HepG2 (cell line): Measurements from ENCODE around the gene IBA57. TPM values are rescaled to one million over a fixed set of nuclear protein-coding genes. Genes with fewer than 3 reads are reported as not detected.

ENCODE experiments used
- ATAC-seq: fragments of 200-7000 bp; cut with Tn5 transposase; 3 replicates; pipeline ENCODE4 v1.9.1; 2020; ENCODE audit warnings: mild to moderate bottlenecking, moderate library complexity
- BruUV-seq: library from RNA; stranded (reverse); fragments of 400-500 nt; replicated peaks from 2 replicates; lab custom pipeline; 2021; lab: Mats Ljungman, UMichigan
- CTCF ChIA-PET: fragments of 300-600 bp; formaldehyde crosslinking; extraction: SDS; loops from one replicate; lab custom pipeline; 2021; ENCODE audit warnings: low total read pairs, inconsistent platforms, low intra/inter-chr PET ratio; lab: Yijun Ruan, JAX
- POLR2A ChIA-PET: fragments of 350-600 bp; sonication (Branson Sonifier 250); formaldehyde crosslinking; loops from one replicate; lab custom pipeline; 2020; ENCODE audit warnings: antibody characterized with exemption, inconsistent platforms; lab: Yijun Ruan, JAX
- DNase-seq: peaks from one replicate; pipeline ENCODE4 v3.0.0-alpha.2; 2015; ENCODE audit warnings: low spot score
- FAIRE-seq: peaks from 3 replicates; lab custom pipeline; 2011; peaks lifted over from hg19 to GRCh38; lab: Jason Lieb, UNC
- H2AFZ ChIP-seq: one replicate; pipeline ENCODE4 v1.6.1; 2011; ENCODE audit warnings: low read length, inconsistent platforms
- H3K27ac ChIP-seq: fragments of 300-600 bp; 3 replicates; pipeline ENCODE4 v1.8.0; 2011; ENCODE audit warnings: mixed run types, mild to moderate bottlenecking, mixed read lengths, low read length, inconsistent platforms; ENCODE audit not compliant: insufficient read depth; ENCODE audit errors: extremely low read length
- H3K27me3 ChIP-seq, 2 experiments: fragments of 200-600 bp in 1 of 2; 2 replicates in 1 of 2; 3 replicates in 1 of 2; pipeline versions ENCODE4 v1.6.0 to v1.8.0; 2011; ENCODE audit warnings: low read length in 2 of 2, mild to moderate bottlenecking in 2 of 2, moderate library complexity in 2 of 2, inconsistent platforms in 1 of 2; ENCODE audit not compliant: insufficient read depth in 2 of 2, control insufficient read depth in 1 of 2
- H3K36me3 ChIP-seq, 2 experiments: fragments of 200-600 bp in 1 of 2; replicated peaks in 1 of 2; 2 replicates in 1 of 2; 3 replicates in 1 of 2; pipeline versions ENCODE4 v1.5.1 to v1.8.0; 2011; ENCODE audit warnings: low read length in 2 of 2, inconsistent platforms in 1 of 2; ENCODE audit not compliant: insufficient read depth in 2 of 2, control insufficient read depth in 1 of 2
- H3K4me1 ChIP-seq: 2 replicates; pipeline ENCODE4 v1.5.1; 2012; ENCODE audit warnings: low read length, inconsistent platforms; ENCODE audit not compliant: insufficient read depth
- H3K4me2 ChIP-seq: 2 replicates; pipeline ENCODE4 v1.6.0; 2011; ENCODE audit warnings: low read depth, low read length, inconsistent platforms
- H3K4me3 ChIP-seq, 3 experiments: fragments of 200-600 bp in 1 of 3; sonication (generic), shearing (Covaris generic) in 1 of 3; replicated peaks in 1 of 3; 2 replicates each; pipeline ENCODE4 v1.5.1; 2011 to 2016; ENCODE audit warnings: low read length in 3 of 3, inconsistent platforms in 2 of 3, low read depth in 2 of 3, mild to moderate bottlenecking in 2 of 3, control low read depth in 1 of 3, mixed read lengths in 1 of 3; ENCODE audit not compliant: insufficient read depth in 1 of 3
- H3K79me2 ChIP-seq: one replicate; pipeline ENCODE4 v1.6.1; 2011; ENCODE audit warnings: low read length, inconsistent platforms; ENCODE audit not compliant: insufficient read depth
- H3K9ac ChIP-seq: 2 replicates; pipeline ENCODE4 v1.6.0; 2011; ENCODE audit warnings: mild to moderate bottlenecking, low read depth, low read length, inconsistent platforms; ENCODE audit not compliant: insufficient read depth
- H3K9me3 ChIP-seq: 2 replicates; pipeline ENCODE4 v1.5.1; 2012; ENCODE audit warnings: mild to moderate bottlenecking, low read length
- H4K20me1 ChIP-seq: 2 replicates; pipeline ENCODE4 v1.6.0; 2011; ENCODE audit warnings: inconsistent platforms, mild to moderate bottlenecking, low read length, moderate library complexity; ENCODE audit not compliant: insufficient read depth
- ARHGAP35 ChIP-seq: sonication (generic); formaldehyde crosslinking; IDR thresholded peaks from 2 replicates; pipeline ENCODE4 v1.9.0; 2022; ENCODE audit warnings: mild to moderate bottlenecking, inconsistent platforms, moderate library complexity, missing genetic modification reagents, borderline replicate concordance
- GLI4 ChIP-seq: sonication (generic); formaldehyde crosslinking; IDR thresholded peaks from 2 replicates; pipeline ENCODE4 v1.5.1; 2020; ENCODE audit warnings: missing genetic modification reagents, mild to moderate bottlenecking, moderate library complexity, borderline replicate concordance
- ONECUT2 ChIP-seq: sonication (generic); formaldehyde crosslinking; IDR thresholded peaks from 2 replicates; pipeline ENCODE4 v1.4.0; 2020; ENCODE audit warnings: missing genetic modification reagents
- PHF8 ChIP-seq: sonication (generic); formaldehyde crosslinking; IDR thresholded peaks from 2 replicates; pipeline ENCODE4 v1.5.0; 2020; ENCODE audit warnings: missing genetic modification reagents
- POLR2G ChIP-seq: fragments of 200-400 bp; formaldehyde crosslinking; IDR thresholded peaks from 2 replicates; pipeline ENCODE4 v1.6.1; 2018; ENCODE audit warnings: mild to moderate bottlenecking, low read depth, low read length, moderate library complexity
- STAG1 ChIP-seq: sonication (generic); formaldehyde crosslinking; IDR thresholded peaks from 2 replicates; pipeline ENCODE4 v1.4.0; 2020; ENCODE audit warnings: missing genetic modification reagents
- TCF7L2 ChIP-seq: IDR thresholded peaks from 2 replicates; pipeline ENCODE4 v1.6.1; 2011; ENCODE audit warnings: mild to moderate bottlenecking, low read depth, low read length, moderate library complexity
- ZKSCAN5 ChIP-seq: sonication (generic); formaldehyde crosslinking; IDR thresholded peaks from 2 replicates; pipeline ENCODE4 v1.5.1; 2020; ENCODE audit warnings: mild to moderate bottlenecking, missing genetic modification reagents
- ZNF12 ChIP-seq: sonication (generic); formaldehyde crosslinking; IDR thresholded peaks from 2 replicates; pipeline ENCODE4 v1.5.0; 2020; ENCODE audit warnings: missing genetic modification reagents
- WGBS: methylation state at CpG from one replicate; pipeline ENCODE4 v1.1.6; 2017; ENCODE audit warnings: low lambda C conversion rate; 5-methylcytosine and 5-hydroxymethylcytosine counted together
- in situ Hi-C: cut with HindIII; loops from 2 replicates; pipeline ENCODE4 v1.10.0; 2017; ENCODE audit warnings: low pct_unique_long_range_greater_than_20kb; ENCODE audit not compliant: extremely low pct_ligation_motif_present
- intact Hi-C: fragments of 100-400 bp; cut with micrococcal nuclease; formaldehyde crosslinking; loops from one replicate; pipeline ENCODE4 v1.10.0; 2022; ENCODE audit not compliant: unreplicated experiment
- polyA plus RNA-seq, 8 experiments: library from polyadenylated mRNA; depleted of rRNA in 3 of 8; stranded (reverse) in 7 of 8; unstranded in 1 of 8; fragments of >200 nt; fragmentation: Illumina TruSeq in 4 of 8; extraction: Trizol in 4 of 8; gene quantifications; 2 replicates each; pipeline versions ENCODE4 v1.2.1 to v1.2.3, GENCODE V29; 2011 to 2016; ENCODE audit warnings: low read depth in 4 of 8, missing spikeins in 1 of 8, mixed read lengths in 1 of 8; ENCODE audit not compliant: insufficient read depth in 1 of 8
- total RNA-seq, 5 experiments: library from RNA; depleted of rRNA; stranded (reverse); fragments of >200 nt; fragmentation: Illumina TruSeq; extraction: Trizol; gene quantifications; 2 replicates each; pipeline ENCODE4 v1.2.3, GENCODE V29; 2016; ENCODE audit warnings: low read depth in 1 of 5
- TF ChIP-seq, protein P1 (sequence below): sonication (generic); formaldehyde crosslinking; IDR thresholded peaks from 2 replicates; pipeline ENCODE4 v1.8.1; 2022; ENCODE audit warnings: low read depth, mild to moderate bottlenecking, missing genetic modification reagents
- TF ChIP-seq, protein P2 (sequence below): sonication (generic); formaldehyde crosslinking; IDR thresholded peaks from 2 replicates; pipeline ENCODE4 v1.5.0; 2020; ENCODE audit warnings: mild to moderate bottlenecking, missing genetic modification reagents, moderate library complexity

IBA57 gene
- total and polyA plus RNA-seq, 2 of the 13 experiments (the other 11 are each of a cell fraction or from before 2014, with no cell fraction given): 2.3 to 10.2 TPM

DNA sequence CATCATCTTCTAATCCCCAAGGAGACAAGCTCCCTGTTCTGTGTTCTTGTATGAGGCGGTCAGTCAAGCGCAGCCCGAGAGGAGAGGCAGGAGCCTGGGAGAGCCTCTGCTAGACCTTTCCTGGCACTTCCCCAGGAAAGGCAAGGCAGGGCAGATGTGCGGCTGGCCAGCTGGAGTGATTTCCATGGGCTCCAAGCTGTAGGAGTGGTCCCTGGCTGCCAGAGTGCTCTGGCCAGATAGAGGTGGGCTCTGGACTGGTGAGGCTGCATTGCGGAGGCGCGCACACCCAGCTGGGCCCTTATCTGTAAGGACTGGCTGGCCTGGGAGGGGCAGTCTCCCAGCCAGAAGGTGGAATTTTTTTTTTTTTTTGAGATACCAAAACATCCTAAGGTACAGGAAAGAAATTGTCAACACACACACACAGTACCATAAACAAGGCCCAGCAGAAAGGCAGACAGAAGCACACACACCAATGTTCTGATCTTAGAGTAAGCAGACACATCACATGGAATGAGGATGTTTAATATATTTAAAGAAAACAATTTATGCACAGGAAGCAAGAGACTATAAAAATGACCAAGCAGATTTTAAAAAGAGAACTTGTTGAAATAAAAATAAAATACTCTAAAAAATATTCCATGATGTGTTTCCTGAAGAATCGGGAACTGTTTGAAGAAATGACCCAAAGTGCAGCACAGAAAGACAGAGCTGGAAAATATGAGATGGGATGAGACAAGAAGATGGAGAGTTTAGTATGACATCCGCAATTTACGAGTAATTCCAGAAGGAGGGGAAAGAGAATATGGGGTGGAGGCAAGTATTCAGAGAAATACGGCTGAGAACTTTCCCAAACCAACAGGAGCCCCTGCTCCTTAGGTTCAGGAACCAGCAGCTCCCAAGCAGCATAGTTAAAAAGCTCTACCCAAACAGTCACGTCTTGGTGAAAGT is 13.4 kb downstream of the IBA57 start (continued):
- TF ChIP-seq, protein P1, sequence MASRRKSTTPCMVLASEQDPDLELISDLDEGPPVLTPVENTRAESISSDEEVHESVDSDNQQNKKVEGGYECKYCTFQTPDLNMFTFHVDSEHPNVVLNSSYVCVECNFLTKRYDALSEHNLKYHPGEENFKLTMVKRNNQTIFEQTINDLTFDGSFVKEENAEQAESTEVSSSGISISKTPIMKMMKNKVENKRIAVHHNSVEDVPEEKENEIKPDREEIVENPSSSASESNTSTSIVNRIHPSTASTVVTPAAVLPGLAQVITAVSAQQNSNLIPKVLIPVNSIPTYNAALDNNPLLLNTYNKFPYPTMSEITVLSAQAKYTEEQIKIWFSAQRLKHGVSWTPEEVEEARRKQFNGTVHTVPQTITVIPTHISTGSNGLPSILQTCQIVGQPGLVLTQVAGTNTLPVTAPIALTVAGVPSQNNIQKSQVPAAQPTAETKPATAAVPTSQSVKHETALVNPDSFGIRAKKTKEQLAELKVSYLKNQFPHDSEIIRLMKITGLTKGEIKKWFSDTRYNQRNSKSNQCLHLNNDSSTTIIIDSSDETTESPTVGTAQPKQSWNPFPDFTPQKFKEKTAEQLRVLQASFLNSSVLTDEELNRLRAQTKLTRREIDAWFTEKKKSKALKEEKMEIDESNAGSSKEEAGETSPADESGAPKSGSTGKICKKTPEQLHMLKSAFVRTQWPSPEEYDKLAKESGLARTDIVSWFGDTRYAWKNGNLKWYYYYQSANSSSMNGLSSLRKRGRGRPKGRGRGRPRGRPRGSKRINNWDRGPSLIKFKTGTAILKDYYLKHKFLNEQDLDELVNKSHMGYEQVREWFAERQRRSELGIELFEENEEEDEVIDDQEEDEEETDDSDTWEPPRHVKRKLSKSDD (CRISPR knock-in tag): no peak
- TF ChIP-seq TCF7L2: no peak
- TF ChIP-seq ONECUT2: no peak

DNA sequence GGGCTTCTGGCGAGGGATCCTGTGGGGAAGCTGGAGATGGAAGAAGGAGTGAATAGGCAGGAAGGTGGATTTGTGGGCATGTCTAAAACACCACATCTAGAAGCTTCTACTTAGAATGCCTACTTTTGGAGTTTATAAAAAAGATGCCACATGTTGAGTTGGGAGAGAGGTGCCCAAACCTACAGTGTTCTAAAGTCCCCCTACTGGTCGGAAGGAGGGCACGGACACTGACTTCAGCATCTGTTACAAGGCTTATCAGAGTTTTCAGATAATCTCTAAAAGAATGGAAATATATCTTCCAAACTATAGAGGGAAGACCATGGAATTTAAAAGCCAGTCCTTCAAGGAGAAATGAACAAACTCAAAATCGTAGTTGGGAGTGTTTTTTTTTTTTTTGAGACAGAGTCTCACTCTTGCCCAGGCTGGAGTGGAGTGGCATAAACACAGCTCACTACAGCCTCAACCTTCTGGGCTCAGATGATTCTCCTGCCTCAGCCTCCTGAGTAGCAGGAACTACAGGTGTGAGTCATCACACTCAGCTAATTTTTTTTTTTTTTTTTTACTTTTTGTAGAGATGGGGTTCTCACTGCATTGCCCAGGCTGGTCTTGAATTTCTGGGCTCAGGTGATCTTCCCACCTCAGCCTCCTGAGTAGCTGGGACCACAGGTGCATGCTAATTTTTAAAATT is 14.8 kb downstream of the IBA57 start:
- ATAC-seq (peak; percentile 66), DNase-seq (peak; percentile 25), FAIRE-seq (no peak)
- ChIA-PET CTCF (interaction anchor here (2.3 kb wide), 1 partner anchor 50 kb away, joined by 6 read pairs; no protein-coding TSS in a partner anchor), POLR2A (no interaction called here)
- no peak overlapping the region for H2AFZ ChIP-seq
- no peak overlapping the region for H3K4me3 ChIP-seq
- 33% methylated on average over 4 of the region's 4 CpGs for WGBS
- no peak overlapping the region for H3K27ac ChIP-seq
- no TSS peak for BruUV-seq
- no peak overlapping the region for H3K4me2 ChIP-seq
- H3K4me1 ChIP-seq: peaks cover 7% of the 10 kb centered on the region
- H3K79me2 ChIP-seq: no peaks in the 10 kb centered on the region
- no peaks in the 10 kb centered on the region for H3K36me3 ChIP-seq
- intact Hi-C loops (loop anchor here (2.0 kb wide), 1 partner anchor 50 kb away; no protein-coding TSS in a partner anchor), in situ Hi-C loops (no loop called here)
- H3K9ac ChIP-seq: no peak overlapping the region
- TF ChIP-seq POLR2G: no peak
- no peak for TF ChIP-seq GLI4 (CRISPR knock-in tag)
- TF ChIP-seq, protein P2, sequence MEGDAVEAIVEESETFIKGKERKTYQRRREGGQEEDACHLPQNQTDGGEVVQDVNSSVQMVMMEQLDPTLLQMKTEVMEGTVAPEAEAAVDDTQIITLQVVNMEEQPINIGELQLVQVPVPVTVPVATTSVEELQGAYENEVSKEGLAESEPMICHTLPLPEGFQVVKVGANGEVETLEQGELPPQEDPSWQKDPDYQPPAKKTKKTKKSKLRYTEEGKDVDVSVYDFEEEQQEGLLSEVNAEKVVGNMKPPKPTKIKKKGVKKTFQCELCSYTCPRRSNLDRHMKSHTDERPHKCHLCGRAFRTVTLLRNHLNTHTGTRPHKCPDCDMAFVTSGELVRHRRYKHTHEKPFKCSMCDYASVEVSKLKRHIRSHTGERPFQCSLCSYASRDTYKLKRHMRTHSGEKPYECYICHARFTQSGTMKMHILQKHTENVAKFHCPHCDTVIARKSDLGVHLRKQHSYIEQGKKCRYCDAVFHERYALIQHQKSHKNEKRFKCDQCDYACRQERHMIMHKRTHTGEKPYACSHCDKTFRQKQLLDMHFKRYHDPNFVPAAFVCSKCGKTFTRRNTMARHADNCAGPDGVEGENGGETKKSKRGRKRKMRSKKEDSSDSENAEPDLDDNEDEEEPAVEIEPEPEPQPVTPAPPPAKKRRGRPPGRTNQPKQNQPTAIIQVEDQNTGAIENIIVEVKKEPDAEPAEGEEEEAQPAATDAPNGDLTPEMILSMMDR (CRISPR knock-in tag): peak; percentile 36; the same call in 1 of the 2 replicates
- TF ChIP-seq ARHGAP35 (CRISPR knock-in tag): no peak
- no peak for TF ChIP-seq ZNF12 (CRISPR knock-in tag)
- TF ChIP-seq ZKSCAN5 (CRISPR knock-in tag): no peak
- 0 out of 2 replicates have a peak, but pooled peaks have one; percentile 21 for TF ChIP-seq STAG1 (CRISPR knock-in tag)
- no peak for TF ChIP-seq ONECUT2
- no peak for TF ChIP-seq PHF8 (CRISPR knock-in tag)
- no peaks in the 10 kb centered on the region for H4K20me1 ChIP-seq
- no peaks in the 10 kb centered on the region for H3K9me3 ChIP-seq
- H3K27me3 ChIP-seq: no peaks in the 10 kb centered on the region; a peak in 1 of 5 replicates
